Osteocyte (in vitro differentiated cells): ENCODE results near the gene RCAN2. TPM values are rescaled to one million over a fixed set of nuclear protein-coding genes. Genes with fewer than 3 reads are reported as not detected.

ENCODE experiments used
- DNase-seq: peaks from one replicate; pipeline ENCODE4 v3.0.0; 2021; ENCODE audit warnings: mixed read lengths; ENCODE audit not compliant: unreplicated experiment; ENCODE audit errors: extremely low spot score
- H3K27ac Mint-ChIP-seq: one replicate; pipeline ENCODE4 v1.8.0; 2021; ENCODE audit warnings: mild to moderate bottlenecking, mixed read lengths; ENCODE audit not compliant: unreplicated experiment
- H3K27me3 Mint-ChIP-seq: one replicate; pipeline ENCODE4 v1.8.0; 2021; ENCODE audit warnings: mixed read lengths; ENCODE audit not compliant: unreplicated experiment
- H3K36me3 Mint-ChIP-seq: one replicate; pipeline ENCODE4 v1.8.0; 2021; ENCODE audit warnings: mixed read lengths; ENCODE audit not compliant: unreplicated experiment
- H3K4me1 Mint-ChIP-seq: one replicate; pipeline ENCODE4 v1.8.0; 2021; ENCODE audit warnings: mixed read lengths; ENCODE audit not compliant: unreplicated experiment
- H3K4me3 Mint-ChIP-seq: one replicate; pipeline ENCODE4 v1.8.0; 2021; ENCODE audit warnings: mild to moderate bottlenecking, moderate library complexity, mixed read lengths; ENCODE audit not compliant: unreplicated experiment
- H3K9me3 Mint-ChIP-seq: one replicate; pipeline ENCODE4 v1.8.0; 2021; ENCODE audit warnings: mixed read lengths; ENCODE audit not compliant: unreplicated experiment
- total RNA-seq: library from RNA; stranded (reverse); gene quantifications from 2 replicates; pipeline ENCODE4 v1.2.1, GENCODE V29; 2021
- TF ChIP-seq, protein P1 (sequence below): fragments of 200-600 bp; sonication (generic); IDR thresholded peaks from 2 replicates; pipeline ENCODE4 v1.5.0; 2021; ENCODE audit warnings: antibody characterized with exemption, mild to moderate bottlenecking, moderate library complexity

Gene RCAN2
- total RNA-seq, 1 donor from 2014 or later, result 31.3 TPM

DNA sequence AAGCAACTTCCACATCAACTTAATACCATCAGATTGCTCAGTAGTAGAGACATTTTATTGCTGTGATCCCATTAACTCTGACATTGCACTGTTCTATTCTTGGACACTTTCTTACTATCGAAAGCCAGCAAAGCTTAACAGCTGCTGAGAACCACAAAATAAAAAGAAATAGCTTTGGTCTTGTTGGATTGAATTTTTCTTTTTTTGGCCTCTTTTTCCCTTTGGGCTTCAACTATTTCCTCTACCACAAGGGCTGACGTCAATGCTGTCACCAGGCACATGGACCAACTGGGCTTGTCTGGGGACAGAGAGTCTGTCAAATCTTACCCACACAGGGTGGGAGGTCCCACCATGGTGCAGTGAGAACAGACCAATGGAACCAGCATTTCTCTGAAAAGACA lies 257.1 kb downstream of the RCAN2 start:
- Mint-ChIP-seq H3K9me3 (peaks cover 9% of the 10 kb centered on the region), H3K36me3 (peaks cover 7% of the 10 kb centered on the region), H3K4me3 (no peak overlapping the region), H3K27me3 (no peaks in the 10 kb centered on the region), H3K27ac (no peak overlapping the region), H3K4me1 (no peaks in the 10 kb centered on the region)
- no peak for DNase-seq
- TF ChIP-seq, protein P1, sequence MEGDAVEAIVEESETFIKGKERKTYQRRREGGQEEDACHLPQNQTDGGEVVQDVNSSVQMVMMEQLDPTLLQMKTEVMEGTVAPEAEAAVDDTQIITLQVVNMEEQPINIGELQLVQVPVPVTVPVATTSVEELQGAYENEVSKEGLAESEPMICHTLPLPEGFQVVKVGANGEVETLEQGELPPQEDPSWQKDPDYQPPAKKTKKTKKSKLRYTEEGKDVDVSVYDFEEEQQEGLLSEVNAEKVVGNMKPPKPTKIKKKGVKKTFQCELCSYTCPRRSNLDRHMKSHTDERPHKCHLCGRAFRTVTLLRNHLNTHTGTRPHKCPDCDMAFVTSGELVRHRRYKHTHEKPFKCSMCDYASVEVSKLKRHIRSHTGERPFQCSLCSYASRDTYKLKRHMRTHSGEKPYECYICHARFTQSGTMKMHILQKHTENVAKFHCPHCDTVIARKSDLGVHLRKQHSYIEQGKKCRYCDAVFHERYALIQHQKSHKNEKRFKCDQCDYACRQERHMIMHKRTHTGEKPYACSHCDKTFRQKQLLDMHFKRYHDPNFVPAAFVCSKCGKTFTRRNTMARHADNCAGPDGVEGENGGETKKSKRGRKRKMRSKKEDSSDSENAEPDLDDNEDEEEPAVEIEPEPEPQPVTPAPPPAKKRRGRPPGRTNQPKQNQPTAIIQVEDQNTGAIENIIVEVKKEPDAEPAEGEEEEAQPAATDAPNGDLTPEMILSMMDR, result no peak

DNA sequence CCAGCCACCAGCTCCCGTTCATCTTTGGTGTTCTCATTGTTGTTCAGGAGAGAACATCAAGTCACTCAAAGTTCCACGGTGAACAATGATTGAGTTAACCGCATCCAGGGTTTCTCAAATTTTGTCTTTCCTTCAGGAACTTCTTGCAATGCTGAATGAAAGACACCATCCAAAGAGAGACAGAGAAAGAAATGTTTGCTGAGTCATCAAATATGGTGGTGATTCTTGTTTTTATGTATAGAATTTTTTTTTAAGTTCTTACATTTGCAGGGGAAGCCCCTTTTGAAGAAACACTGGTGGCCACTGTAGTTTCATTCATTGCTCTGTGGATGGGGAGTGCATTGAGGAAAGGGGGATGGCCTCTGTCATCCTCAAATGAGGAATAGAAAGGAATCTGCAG lies 258.1 kb downstream of the RCAN2 start:
- H3K27me3 Mint-ChIP-seq, result no peaks in the 10 kb centered on the region
- TF ChIP-seq, protein P1, result no peak
- peaks cover 7% of the 10 kb centered on the region for H3K36me3 Mint-ChIP-seq
- peaks cover 15% of the 10 kb centered on the region for H3K9me3 Mint-ChIP-seq
- no peak overlapping the region for H3K4me3 Mint-ChIP-seq
- no peaks in the 10 kb centered on the region for H3K4me1 Mint-ChIP-seq
- H3K27ac Mint-ChIP-seq, result no peak overlapping the region
- no peak for DNase-seq

DNA sequence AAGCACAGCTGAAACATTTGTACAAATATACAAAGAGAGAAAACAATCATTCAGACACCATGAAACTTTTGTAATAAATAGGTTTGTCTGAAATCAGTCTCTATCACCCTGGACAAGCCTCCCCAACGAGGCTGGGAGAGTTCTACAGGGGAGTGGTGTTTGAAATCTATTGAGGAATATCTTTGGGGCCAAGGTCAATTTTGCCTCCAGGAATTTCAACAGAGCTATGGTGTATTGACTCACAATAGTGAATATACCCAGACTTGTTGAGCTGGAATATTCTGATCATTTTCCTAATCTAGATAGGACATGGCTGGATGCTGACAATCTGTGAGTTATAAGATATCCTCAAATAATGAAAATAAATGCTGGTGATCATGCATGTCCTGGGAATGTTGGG lies 269.0 kb downstream of the RCAN2 start:
- Mint-ChIP-seq H3K4me3 (no peak overlapping the region), H3K4me1 (no peaks in the 10 kb centered on the region), H3K9me3 (peaks cover 2% of the 10 kb centered on the region), H3K36me3 (no peaks in the 10 kb centered on the region), H3K27me3 (no peaks in the 10 kb centered on the region), H3K27ac (no peak overlapping the region)
- TF ChIP-seq, protein P1, result no peak
- no peak for DNase-seq

DNA sequence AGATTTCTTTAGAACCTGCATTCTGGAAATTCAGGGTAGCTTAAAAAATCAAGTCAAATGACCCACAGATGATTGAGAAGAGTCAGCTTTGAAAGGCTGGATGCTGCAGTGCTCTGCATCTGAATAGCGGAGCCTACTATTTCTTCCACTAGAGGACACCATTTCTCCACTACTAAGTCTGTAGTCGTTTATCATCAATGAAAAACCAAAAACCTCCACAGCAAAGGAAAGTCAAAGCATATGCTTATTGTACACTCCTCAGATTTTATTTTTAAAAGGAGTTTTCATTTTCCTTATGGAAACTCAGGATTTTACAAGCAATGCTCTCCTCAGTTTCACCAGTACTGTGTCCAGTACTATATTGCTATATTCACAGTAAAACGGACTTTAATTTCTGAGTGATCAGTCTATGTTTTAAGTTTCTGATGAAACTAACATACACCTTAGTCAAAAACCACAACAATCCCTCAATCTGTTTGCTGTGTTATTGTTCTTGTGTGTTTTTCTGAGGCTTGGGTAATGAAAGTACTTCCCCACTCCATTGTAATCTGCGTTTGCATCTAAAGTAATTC lies 269.9 kb downstream of the RCAN2 start:
- DNase-seq, result no peak

DNA sequence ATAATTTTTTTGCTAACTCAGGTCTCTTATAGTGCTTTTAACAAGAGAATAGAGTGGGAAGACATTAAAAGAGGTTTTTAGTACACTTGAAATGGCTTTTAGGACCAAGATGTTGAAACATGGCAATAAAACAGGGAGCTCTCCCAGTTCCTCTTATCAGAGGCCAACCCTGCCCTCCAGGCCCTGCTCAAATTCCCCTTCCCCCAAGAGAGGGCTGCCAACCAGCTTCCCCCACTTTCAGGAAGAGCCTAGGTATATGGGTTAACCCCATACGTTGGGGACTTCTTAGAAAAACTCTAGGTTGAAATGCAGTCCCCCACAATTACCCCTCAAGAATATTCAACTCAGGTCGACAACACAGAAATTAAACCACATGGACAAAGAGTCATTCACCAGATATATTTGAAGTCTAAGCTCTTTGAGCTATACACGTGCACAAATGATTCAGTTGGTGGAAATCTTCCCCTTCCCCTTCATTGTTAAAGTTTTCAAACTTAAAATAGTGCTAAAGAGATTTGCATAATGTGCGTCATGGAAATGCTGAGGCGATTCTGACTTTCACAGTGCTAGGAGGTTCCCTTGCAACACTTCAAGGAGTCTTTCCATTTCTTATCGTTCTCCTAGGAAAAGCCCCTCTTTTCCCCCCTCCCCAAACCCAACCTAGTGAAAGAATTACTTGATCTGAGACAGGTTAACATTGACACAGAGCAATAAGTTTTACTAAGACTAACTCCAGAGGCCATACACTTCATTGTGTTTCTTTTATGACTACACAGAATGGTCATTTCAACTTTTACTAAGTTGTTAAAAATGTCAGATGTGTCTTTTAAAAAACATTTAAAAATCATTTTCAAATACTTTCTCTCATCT lies 270.7 kb downstream of the RCAN2 start:
- Mint-ChIP-seq H3K4me1 (no peaks in the 10 kb centered on the region), H3K27ac (no peak overlapping the region)
- no peak for DNase-seq

More for the DNA sequence above, 269.9 kb downstream of the RCAN2 start:
- TF ChIP-seq, protein P1, result peak; percentile 78
- no peak overlapping the region for H3K4me3 Mint-ChIP-seq
- no peaks in the 10 kb centered on the region for H3K4me1 Mint-ChIP-seq
- no peaks in the 10 kb centered on the region for H3K9me3 Mint-ChIP-seq
- H3K36me3 Mint-ChIP-seq, result no peaks in the 10 kb centered on the region
- no peak overlapping the region for H3K27ac Mint-ChIP-seq
- no peaks in the 10 kb centered on the region for H3K27me3 Mint-ChIP-seq

More for the DNA sequence above, 270.7 kb downstream of the RCAN2 start:
- H3K4me3 Mint-ChIP-seq, result no peak overlapping the region
- TF ChIP-seq, protein P1, result no peak
- H3K9me3 Mint-ChIP-seq, result no peaks in the 10 kb centered on the region
- no peaks in the 10 kb centered on the region for H3K36me3 Mint-ChIP-seq
- H3K27me3 Mint-ChIP-seq, result no peaks in the 10 kb centered on the region
